Placental pericyte (primary cell): Measurements from ENCODE around the gene CHRM4. TPM values are rescaled to one million over a fixed set of nuclear protein-coding genes. Genes with fewer than 3 reads are reported as not detected.

ENCODE experiments used
- small RNA-seq: library from RNA; depleted of rRNA; stranded (forward); fragments of <200 nt; gene quantifications from one replicate; pipeline ENCODE3, GENCODE V24; 2012; ENCODE audit warnings: low replicate concordance
- total RNA-seq: library from RNA; depleted of rRNA; stranded (reverse); fragments of >200 nt; gene quantifications from 2 replicates; pipeline ENCODE4 v1.2.3, GENCODE V29; 2012

The CHRM4 gene
- not detected in 2 replicates for total RNA-seq

GRCh38 chr11:46391578-46392420 is at the start of gene CHRM4:
Gene CHRM4, minus strand, starts transcription at chr11:46391776. Its CDS starts 5,219 bp downstream, at chr11:46386557.

GRCh38 chr11:46381048-46381818 is 10.3 kb downstream of the CHRM4 start, which contains the start of gene MDK:
Gene MDK, plus strand, starts transcription at chr11:46381669. Its CDS starts 389 bp downstream, at chr11:46382058.

GRCh38 chr11:46346886-46347636 is 44.5 kb downstream of the CHRM4 start, which contains the start of gene DGKZ:
Gene DGKZ, plus strand, starts transcription at chr11:46347463. Its CDS starts 197 bp downstream, at chr11:46347660.

Small RNA genes lying within 50 kb of the gene (small RNA-seq; reads per million reads assigned to genes)
- not detected for gene MIR4688

Other genes with a start within 250 kb of the CHRM4 start
- gene CREB3L1, start 114.1 kb downstream of the CHRM4 start, total RNA-seq = 56.9 and 68.6 TPM in 2 replicates
- gene DGKZ, start 44.3 kb downstream of the CHRM4 start, total RNA-seq = 48.8 and 86.6 TPM in 2 replicates
- gene MDK, start 10.1 kb downstream of the CHRM4 start, total RNA-seq = 3.9 and 47.5 TPM in 2 replicates
- gene AMBRA1, start 202.2 kb upstream of the CHRM4 start, total RNA-seq = 33.0 and 38.7 TPM in 2 replicates
- 5.0 and 6.6 TPM in 2 replicates for gene HARBI1, start 225.5 kb upstream of the CHRM4 start, total RNA-seq
- gene ATG13, start 225.8 kb upstream of the CHRM4 start, total RNA-seq = 70.2 and 154 TPM in 2 replicates